H1 (cell line): ENCODE data around the gene HPCAL4. TPM values are rescaled to one million over a fixed set of nuclear protein-coding genes. Genes with fewer than 3 reads are reported as not detected.

Experiments used
- BACH1 ChIP-seq: IDR thresholded peaks from 2 replicates; pipeline ENCODE4 v1.6.1; 2012; ENCODE audit warnings: low read length, improper control_type of control experiment
- CBX5 ChIP-seq: fragments of 300-800, 300-1000 bp; sonication (generic); IDR thresholded peaks from 2 replicates; pipeline ENCODE4 v1.7.1; 2016; ENCODE audit warnings: antibody characterized with exemption, low read length, low read depth
- CHD2 ChIP-seq: IDR thresholded peaks from 2 replicates; pipeline ENCODE4 v1.6.1; 2012; ENCODE audit warnings: low read length, improper control_type of control experiment
- GTF2F1 ChIP-seq: IDR thresholded peaks from 2 replicates; pipeline ENCODE4 v1.6.1; 2012; ENCODE audit warnings: low read depth, low read length, improper control_type of control experiment, borderline replicate concordance
- MAFK ChIP-seq: IDR thresholded peaks from 2 replicates; pipeline ENCODE4 v1.6.1; 2012; ENCODE audit warnings: low read depth, mild to moderate bottlenecking, improper control_type of control experiment, low read length
- RAD21 ChIP-seq, 2 experiments: IDR thresholded peaks in 1 of 2; conservative IDR thresholded peaks in 1 of 2; 2 replicates each; pipeline ENCODE4 v1.6.1; 2011; ENCODE audit warnings: low read depth in 2 of 2, low read length in 2 of 2, improper control_type of control experiment in 1 of 2, inconsistent platforms in 1 of 2, mild to moderate bottlenecking in 1 of 2, moderate library complexity in 1 of 2
- TAF1 ChIP-seq: IDR thresholded peaks from 2 replicates; pipeline ENCODE4 v1.6.1; 2011; ENCODE audit warnings: mild to moderate bottlenecking, low read depth, low read length
- polyA plus RNA-seq, 7 experiments: library from polyadenylated mRNA; depleted of rRNA in 3 of 7; stranded (reverse) in 5 of 7; unstranded in 2 of 7; fragments of >200 nt in 5 of 7; fragments of 200-250 nt in 2 of 7; gene quantifications; 1 replicate in 5 of 7; 2 replicates in 1 of 7; 4 replicates in 1 of 7; pipeline versions ENCODE4 v1.2.1 to v1.2.3, GENCODE V29; 2011 to 2013; ENCODE audit warnings: missing spikeins in 2 of 7, mixed read lengths in 2 of 7
- total RNA-seq: library from RNA; stranded (reverse); fragmentation: NEBNext Ultra II Directional; extraction: Animal tissue kit (Norgen Biotek cat#: 25700); gene quantifications from 2 replicates; pipeline ENCODE4 v1.2.1, GENCODE V29; 2021
- TF ChIP-seq, protein P1 (sequence below): fragments of 300-600 bp; sonication (generic); IDR thresholded peaks from 2 replicates; pipeline ENCODE4 v1.7.1; 2012; ENCODE audit warnings: low read length, moderate library complexity, mild to moderate bottlenecking, inconsistent platforms; ENCODE audit not compliant: insufficient replicate concordance
- TF ChIP-seq, protein P2 (sequence below): IDR thresholded peaks from 2 replicates; pipeline ENCODE4 v1.6.1; 2012; ENCODE audit warnings: inconsistent platforms
- TF ChIP-seq, protein P3 (sequence below): IDR thresholded peaks from 2 replicates; pipeline ENCODE4 v1.6.1; 2011; ENCODE audit warnings: low read length, improper control_type of control experiment

HPCAL4 gene
- total and polyA plus RNA-seq, 2 of the 8 experiments (the other 6 are each of a cell fraction or from before 2014, with no cell fraction given), result 0.54 to 0.74 TPM

GRCh38 chr1:39648496-39648895, 42.7 kb downstream of the HPCAL4 start (continued):
- TF ChIP-seq, protein P1, sequence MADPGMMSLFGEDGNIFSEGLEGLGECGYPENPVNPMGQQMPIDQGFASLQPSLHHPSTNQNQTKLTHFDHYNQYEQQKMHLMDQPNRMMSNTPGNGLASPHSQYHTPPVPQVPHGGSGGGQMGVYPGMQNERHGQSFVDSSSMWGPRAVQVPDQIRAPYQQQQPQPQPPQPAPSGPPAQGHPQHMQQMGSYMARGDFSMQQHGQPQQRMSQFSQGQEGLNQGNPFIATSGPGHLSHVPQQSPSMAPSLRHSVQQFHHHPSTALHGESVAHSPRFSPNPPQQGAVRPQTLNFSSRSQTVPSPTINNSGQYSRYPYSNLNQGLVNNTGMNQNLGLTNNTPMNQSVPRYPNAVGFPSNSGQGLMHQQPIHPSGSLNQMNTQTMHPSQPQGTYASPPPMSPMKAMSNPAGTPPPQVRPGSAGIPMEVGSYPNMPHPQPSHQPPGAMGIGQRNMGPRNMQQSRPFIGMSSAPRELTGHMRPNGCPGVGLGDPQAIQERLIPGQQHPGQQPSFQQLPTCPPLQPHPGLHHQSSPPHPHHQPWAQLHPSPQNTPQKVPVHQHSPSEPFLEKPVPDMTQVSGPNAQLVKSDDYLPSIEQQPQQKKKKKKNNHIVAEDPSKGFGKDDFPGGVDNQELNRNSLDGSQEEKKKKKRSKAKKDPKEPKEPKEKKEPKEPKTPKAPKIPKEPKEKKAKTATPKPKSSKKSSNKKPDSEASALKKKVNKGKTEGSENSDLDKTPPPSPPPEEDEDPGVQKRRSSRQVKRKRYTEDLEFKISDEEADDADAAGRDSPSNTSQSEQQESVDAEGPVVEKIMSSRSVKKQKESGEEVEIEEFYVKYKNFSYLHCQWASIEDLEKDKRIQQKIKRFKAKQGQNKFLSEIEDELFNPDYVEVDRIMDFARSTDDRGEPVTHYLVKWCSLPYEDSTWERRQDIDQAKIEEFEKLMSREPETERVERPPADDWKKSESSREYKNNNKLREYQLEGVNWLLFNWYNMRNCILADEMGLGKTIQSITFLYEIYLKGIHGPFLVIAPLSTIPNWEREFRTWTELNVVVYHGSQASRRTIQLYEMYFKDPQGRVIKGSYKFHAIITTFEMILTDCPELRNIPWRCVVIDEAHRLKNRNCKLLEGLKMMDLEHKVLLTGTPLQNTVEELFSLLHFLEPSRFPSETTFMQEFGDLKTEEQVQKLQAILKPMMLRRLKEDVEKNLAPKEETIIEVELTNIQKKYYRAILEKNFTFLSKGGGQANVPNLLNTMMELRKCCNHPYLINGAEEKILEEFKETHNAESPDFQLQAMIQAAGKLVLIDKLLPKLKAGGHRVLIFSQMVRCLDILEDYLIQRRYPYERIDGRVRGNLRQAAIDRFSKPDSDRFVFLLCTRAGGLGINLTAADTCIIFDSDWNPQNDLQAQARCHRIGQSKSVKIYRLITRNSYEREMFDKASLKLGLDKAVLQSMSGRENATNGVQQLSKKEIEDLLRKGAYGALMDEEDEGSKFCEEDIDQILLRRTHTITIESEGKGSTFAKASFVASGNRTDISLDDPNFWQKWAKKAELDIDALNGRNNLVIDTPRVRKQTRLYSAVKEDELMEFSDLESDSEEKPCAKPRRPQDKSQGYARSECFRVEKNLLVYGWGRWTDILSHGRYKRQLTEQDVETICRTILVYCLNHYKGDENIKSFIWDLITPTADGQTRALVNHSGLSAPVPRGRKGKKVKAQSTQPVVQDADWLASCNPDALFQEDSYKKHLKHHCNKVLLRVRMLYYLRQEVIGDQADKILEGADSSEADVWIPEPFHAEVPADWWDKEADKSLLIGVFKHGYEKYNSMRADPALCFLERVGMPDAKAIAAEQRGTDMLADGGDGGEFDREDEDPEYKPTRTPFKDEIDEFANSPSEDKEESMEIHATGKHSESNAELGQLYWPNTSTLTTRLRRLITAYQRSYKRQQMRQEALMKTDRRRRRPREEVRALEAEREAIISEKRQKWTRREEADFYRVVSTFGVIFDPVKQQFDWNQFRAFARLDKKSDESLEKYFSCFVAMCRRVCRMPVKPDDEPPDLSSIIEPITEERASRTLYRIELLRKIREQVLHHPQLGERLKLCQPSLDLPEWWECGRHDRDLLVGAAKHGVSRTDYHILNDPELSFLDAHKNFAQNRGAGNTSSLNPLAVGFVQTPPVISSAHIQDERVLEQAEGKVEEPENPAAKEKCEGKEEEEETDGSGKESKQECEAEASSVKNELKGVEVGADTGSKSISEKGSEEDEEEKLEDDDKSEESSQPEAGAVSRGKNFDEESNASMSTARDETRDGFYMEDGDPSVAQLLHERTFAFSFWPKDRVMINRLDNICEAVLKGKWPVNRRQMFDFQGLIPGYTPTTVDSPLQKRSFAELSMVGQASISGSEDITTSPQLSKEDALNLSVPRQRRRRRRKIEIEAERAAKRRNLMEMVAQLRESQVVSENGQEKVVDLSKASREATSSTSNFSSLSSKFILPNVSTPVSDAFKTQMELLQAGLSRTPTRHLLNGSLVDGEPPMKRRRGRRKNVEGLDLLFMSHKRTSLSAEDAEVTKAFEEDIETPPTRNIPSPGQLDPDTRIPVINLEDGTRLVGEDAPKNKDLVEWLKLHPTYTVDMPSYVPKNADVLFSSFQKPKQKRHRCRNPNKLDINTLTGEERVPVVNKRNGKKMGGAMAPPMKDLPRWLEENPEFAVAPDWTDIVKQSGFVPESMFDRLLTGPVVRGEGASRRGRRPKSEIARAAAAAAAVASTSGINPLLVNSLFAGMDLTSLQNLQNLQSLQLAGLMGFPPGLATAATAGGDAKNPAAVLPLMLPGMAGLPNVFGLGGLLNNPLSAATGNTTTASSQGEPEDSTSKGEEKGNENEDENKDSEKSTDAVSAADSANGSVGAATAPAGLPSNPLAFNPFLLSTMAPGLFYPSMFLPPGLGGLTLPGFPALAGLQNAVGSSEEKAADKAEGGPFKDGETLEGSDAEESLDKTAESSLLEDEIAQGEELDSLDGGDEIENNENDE, result no peak
- TF ChIP-seq, protein P2, sequence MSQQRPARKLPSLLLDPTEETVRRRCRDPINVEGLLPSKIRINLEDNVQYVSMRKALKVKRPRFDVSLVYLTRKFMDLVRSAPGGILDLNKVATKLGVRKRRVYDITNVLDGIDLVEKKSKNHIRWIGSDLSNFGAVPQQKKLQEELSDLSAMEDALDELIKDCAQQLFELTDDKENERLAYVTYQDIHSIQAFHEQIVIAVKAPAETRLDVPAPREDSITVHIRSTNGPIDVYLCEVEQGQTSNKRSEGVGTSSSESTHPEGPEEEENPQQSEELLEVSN, result no peak
- TF ChIP-seq CBX5 (no peak), BACH1 (no peak), GTF2F1 (no peak), CHD2 (no peak), RAD21 (IDR thresholded peaks at IDR 0.05 in 1 of 2, conservative IDR thresholded peaks at IDR 0.05 in 1 of 2; ENCODE audit: low read depth in 2 of 2, low read length in 2 of 2) (no peak), TAF1 (no peak), MAFK (no peak)
- TF ChIP-seq, protein P3, sequence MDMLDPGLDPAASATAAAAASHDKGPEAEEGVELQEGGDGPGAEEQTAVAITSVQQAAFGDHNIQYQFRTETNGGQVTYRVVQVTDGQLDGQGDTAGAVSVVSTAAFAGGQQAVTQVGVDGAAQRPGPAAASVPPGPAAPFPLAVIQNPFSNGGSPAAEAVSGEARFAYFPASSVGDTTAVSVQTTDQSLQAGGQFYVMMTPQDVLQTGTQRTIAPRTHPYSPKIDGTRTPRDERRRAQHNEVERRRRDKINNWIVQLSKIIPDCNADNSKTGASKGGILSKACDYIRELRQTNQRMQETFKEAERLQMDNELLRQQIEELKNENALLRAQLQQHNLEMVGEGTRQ, result no peak
